ENCODE results near the gene CAD. TPM values are rescaled to one million over a fixed set of nuclear protein-coding genes. Genes with fewer than 3 reads are reported as not detected.

The CAD gene
- total RNA-seq (2022; extraction: Qiagen RNA extraction) = 46.1 to 66.1 TPM (median 64.5 TPM) in 5 replicates

GRCh38 chr2:27217173-27218121, at the start of gene CAD:
Gene CAD, plus strand, starts transcription at chr2:27217369. Its CDS starts 183 bp downstream, at chr2:27217552.

GRCh38 chr2:27211943-27212625, 5.1 kb upstream of the CAD start, which contains the start of the genes ATRAID and SLC5A6:
Gene ATRAID, plus strand, starts transcription at chr2:27212041. Its CDS starts 328 bp downstream, at chr2:27212369.
Gene SLC5A6, minus strand, starts transcription at chr2:27212268. Its CDS starts 4,618 bp downstream, at chr2:27207650.

GRCh38 chr2:27262379-27263286, 45.5 kb downstream of the CAD start, which contains the start of gene SLC30A3:
Gene SLC30A3, minus strand, starts transcription at chr2:27263047. Its CDS starts 141 bp downstream, at chr2:27262906.

GRCh38 chr2:27275211-27276150, 58.3 kb downstream of the CAD start, which contains the start of gene DNAJC5G:
Gene DNAJC5G, plus strand, starts transcription at chr2:27275433. Its CDS starts 1,296 bp downstream, at chr2:27276729.

GRCh38 chr2:27281855-27282559, 64.8 kb downstream of the CAD start, which contains the start of gene TRIM54:
Gene TRIM54, plus strand, starts transcription at chr2:27282429. Its CDS starts 303 bp downstream, at chr2:27282732.

Other genes with a start within 250 kb of the CAD start
- 8.5 to 11.4 TPM (median 9.9 TPM) in 5 replicates for gene MAPRE3, start 246.7 kb upstream of the CAD start, total RNA-seq (2022; extraction: Qiagen RNA extraction)
- 47.0 to 70.0 TPM (median 69.4 TPM) in 5 replicates for gene TMEM214, start 184.4 kb upstream of the CAD start, total RNA-seq (2022; extraction: Qiagen RNA extraction)
- 28.5 to 34.9 TPM (median 34.4 TPM) in 5 replicates for gene AGBL5, start 165.7 kb upstream of the CAD start, total RNA-seq (2022; extraction: Qiagen RNA extraction)
- gene OST4, start 145.7 kb upstream of the CAD start, total RNA-seq (2022; extraction: Qiagen RNA extraction) = 529 to 708 TPM (median 553 TPM) in 5 replicates
- 0.32 to 0.57 TPM (median 0.43 TPM) in 5 replicates for gene EMILIN1, start 138.8 kb upstream of the CAD start, total RNA-seq (2022; extraction: Qiagen RNA extraction)
- gene KHK, start 130.6 kb upstream of the CAD start, total RNA-seq (2022; extraction: Qiagen RNA extraction) = 7.6 to 9.1 TPM (median 8.3 TPM) in 5 replicates
- 7.2 to 8.1 TPM (median 7.8 TPM) in 5 replicates for gene CGREF1, start 98.2 kb upstream of the CAD start, total RNA-seq (2022; extraction: Qiagen RNA extraction)
- gene ABHD1, start 93.6 kb upstream of the CAD start, total RNA-seq (2022; extraction: Qiagen RNA extraction) = 0.50 to 1.8 TPM (median 1.5 TPM) in 5 replicates
- gene PREB, start 82.7 kb upstream of the CAD start, total RNA-seq (2022; extraction: Qiagen RNA extraction) = 41.9 to 59.1 TPM (median 55.6 TPM) in 5 replicates
- not detected in 5 replicates for gene PRR30, start 78.0 kb upstream of the CAD start, total RNA-seq (2022; extraction: Qiagen RNA extraction)
- gene TCF23, start 68.4 kb upstream of the CAD start, total RNA-seq (2022; extraction: Qiagen RNA extraction) = not detected in 5 replicates
- 203 to 224 TPM (median 205 TPM) in 5 replicates for gene ATRAID, start 5.3 kb upstream of the CAD start, total RNA-seq (2022; extraction: Qiagen RNA extraction)
- gene SLC5A6, start 5.1 kb upstream of the CAD start, total RNA-seq (2022; extraction: Qiagen RNA extraction) = 63.3 to 67.2 TPM (median 66.7 TPM) in 5 replicates
- 1.8 to 3.4 TPM (median 3.3 TPM) in 5 replicates for gene SLC30A3, start 45.7 kb downstream of the CAD start, total RNA-seq (2022; extraction: Qiagen RNA extraction)
- not detected in 5 replicates for gene DNAJC5G, start 58.1 kb downstream of the CAD start, total RNA-seq (2022; extraction: Qiagen RNA extraction)
- gene TRIM54, start 65.1 kb downstream of the CAD start, total RNA-seq (2022; extraction: Qiagen RNA extraction) = 0.67 to 1.2 TPM (median 0.81 TPM) in 5 replicates
- 0.63 to 2.5 TPM (median 1.7 TPM) in 5 replicates for gene UCN, start 91.1 kb downstream of the CAD start, total RNA-seq (2022; extraction: Qiagen RNA extraction)
- gene MPV17, start 105.7 kb downstream of the CAD start, total RNA-seq (2022; extraction: Qiagen RNA extraction) = 76.2 to 97.2 TPM (median 87.4 TPM) in 5 replicates
- gene GTF3C2, start 139.4 kb downstream of the CAD start, total RNA-seq (2022; extraction: Qiagen RNA extraction) = 57.2 to 68.7 TPM (median 63.7 TPM) in 5 replicates
- 51.5 to 60.8 TPM (median 57.1 TPM) in 5 replicates for gene EIF2B4, start 153.0 kb downstream of the CAD start, total RNA-seq (2022; extraction: Qiagen RNA extraction)
- 124 to 133 TPM (median 128 TPM) in 5 replicates for gene SNX17, start 153.2 kb downstream of the CAD start, total RNA-seq (2022; extraction: Qiagen RNA extraction)
- 11.5 to 15.4 TPM (median 13.4 TPM) in 5 replicates for gene ZNF513, start 163.4 kb downstream of the CAD start, total RNA-seq (2022; extraction: Qiagen RNA extraction)
- 152 to 176 TPM (median 176 TPM) in 5 replicates for gene PPM1G, start 192.2 kb downstream of the CAD start, total RNA-seq (2022; extraction: Qiagen RNA extraction)
- 119 to 140 TPM (median 133 TPM) in 5 replicates for gene NRBP1, start 211.3 kb downstream of the CAD start, total RNA-seq (2022; extraction: Qiagen RNA extraction)
- gene KRTCAP3, start 225.0 kb downstream of the CAD start, total RNA-seq (2022; extraction: Qiagen RNA extraction) = 0.39 to 0.87 TPM (median 0.45 TPM) in 5 replicates

Measured in A549 treated with dexamethasone at 1 μM for 4 hours (cell line).